Stimulated activated CD8-positive, alpha-beta memory T cell treated with anti-CD3 and anti-CD28 coated beads, Interleukin-7, amount 100 ng/mL, for 48 hours (primary cell): Measurements from ENCODE around the gene ADCK2.
"Not testable (repeated sequence)": the region's sequence is repeated elsewhere in the genome, so short reads cannot be mapped to it uniquely, and the experiment has no call there.

Experiments
- DNase-seq, 2 donors: peaks; one replicate each; pipeline ENCODE4 v3.0.0-alpha.2; 2020; ENCODE audit warnings: low read depth in 1 of 2; ENCODE audit errors: extremely low read depth in 1 of 2

Gene ADCK2

DNA sequence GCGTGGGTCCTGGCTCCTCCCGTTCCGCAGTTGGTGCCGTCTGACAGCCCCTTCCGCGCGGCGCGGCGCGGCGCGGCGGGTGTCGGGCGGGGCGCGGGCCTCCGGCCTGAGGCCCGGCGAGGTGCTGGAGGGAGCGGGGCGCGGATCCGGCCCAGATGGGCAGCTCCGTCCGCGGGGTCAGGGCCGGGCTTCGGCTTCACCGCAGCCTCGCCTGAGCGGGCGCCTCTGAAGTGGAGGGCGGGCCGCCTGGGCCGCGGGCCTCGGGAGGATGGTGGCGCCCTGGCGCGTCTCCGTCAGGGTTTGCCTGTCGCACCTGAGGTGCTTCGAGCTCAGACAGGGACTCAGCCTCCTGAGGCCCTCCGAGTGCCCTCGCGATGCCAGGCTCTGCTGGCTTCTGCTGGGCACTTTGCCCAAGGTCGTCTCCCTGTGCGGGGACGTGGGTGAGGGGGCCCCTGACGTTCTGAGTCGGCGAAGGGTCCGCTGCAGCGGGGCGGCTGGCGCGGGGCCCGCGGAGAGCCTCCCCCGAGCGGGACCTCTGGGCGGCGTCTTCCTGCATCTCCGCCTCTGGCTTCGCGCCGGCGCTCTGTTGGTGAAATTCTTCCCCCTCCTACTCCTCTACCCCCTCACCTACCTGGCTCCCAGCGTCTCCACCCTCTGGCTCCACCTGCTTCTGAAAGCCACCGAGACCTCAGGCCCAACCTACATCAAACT is 473 bp downstream of the ADCK2 start:
- DNase-seq = peak; percentile 22 to 26

DNA sequence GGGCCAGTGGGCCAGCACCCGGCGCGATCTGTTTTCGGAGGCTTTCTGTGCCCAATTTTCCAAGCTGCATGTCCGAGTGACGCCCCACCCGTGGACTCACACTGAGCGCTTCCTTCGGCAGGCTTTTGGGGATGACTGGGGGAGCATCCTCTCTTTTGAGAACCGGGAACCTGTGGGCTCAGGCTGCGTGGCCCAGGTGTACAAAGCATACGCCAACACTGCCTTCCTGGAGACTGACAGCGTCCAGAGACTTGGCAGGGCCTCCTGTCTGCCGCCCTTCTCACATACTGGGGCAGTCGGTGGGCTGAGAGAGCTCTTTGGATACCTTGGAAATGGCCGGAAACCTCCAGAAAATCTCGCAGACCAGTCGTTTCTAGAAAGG is 1.0 kb downstream of the ADCK2 start:
- DNase-seq = no peak

- DNase-seq = no peak
Observed at GRCh38 chr7:140674356-140674800, 1.6 kb downstream of the ADCK2 start.

DNA sequence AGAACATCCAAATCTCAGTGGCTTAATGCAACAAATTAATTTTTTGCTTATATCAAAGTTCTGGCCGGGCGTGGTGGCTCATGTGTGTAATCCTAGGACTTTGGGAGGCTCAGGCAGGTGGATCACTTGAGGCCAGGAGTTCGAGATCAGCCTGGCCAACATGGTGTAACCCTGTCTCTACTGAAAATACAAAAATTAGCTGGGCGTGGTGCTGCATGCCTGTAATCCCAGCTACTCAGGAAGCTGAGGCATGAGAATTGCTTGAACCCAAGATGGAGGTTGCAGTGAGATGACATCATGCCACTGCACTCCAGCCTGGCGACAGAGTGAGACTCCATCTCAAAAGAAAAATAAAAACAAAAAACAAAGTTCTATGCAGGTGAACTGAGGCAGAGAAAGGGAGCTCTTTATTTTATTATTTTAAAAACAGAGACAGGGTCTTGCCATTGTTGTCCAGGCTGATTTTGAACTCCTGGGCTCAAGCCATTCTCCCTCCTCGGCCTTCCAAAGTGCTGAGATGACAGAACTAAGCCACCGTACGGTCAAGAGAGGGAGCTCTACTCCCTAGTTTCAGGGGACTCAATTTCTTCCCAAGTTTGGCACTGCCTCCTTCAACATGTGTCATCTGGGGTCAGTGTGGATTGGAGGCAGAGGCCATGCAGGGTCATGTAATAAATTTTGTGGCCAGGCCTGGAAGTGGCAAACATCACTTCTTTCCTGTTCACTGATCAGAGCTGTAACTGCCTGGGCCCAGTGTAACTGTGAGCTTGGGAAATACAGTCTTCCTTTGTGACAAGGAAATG is 2.4 kb downstream of the ADCK2 start:
- DNase-seq = no peak

- DNase-seq = no peak
Observed at GRCh38 chr7:140675726-140676125, 3.0 kb downstream of the ADCK2 start.

GRCh38 chr7:140676306-140676705 is 3.6 kb downstream of the ADCK2 start:
- no peak for DNase-seq

DNA sequence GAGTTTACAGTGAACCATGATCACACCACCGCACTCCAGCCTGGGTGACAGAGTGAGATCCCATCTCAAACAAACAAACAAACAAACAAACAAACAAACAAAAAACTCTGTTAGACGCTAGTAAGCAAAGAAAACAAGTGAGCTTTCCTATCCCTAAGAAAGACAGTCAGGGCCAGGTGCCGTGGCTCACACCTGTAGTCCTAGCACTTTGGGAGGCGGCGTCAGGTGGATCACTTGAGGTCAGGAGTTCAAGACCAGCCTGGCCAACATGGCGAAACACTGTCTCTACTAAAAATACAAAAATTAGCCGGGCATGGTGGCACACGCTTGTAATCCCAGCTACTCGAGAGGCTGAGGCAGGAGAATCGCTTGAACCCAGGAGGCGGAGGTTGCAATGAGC is 4.2 kb downstream of the ADCK2 start:
- not testable (repeated sequence) for DNase-seq

DNA sequence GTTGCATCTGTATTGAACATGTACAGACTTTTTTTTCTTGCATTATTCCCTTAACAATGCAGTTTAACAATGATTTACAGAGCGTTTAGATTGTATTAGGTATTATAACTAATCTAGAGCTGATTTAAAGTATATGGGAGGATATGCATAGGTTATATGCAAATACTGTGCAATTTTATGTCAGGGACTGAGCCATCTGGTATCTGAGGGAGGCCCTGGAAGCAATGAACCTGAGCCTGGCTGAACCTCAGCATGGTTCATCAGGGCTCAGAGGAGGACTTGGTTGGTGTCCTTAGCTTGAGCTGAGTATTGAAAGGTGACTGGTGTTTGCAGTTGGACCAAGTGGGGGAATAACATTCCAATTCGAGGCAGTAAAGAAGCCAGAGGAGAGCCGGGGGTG is 4.8 kb downstream of the ADCK2 start:
- no peak for DNase-seq

GRCh38 chr7:140678081-140678815 is 5.5 kb downstream of the ADCK2 start:
- DNase-seq = no peak

- no peak for DNase-seq
Observed at GRCh38 chr7:140678816-140679130, 6.0 kb downstream of the ADCK2 start.

DNA sequence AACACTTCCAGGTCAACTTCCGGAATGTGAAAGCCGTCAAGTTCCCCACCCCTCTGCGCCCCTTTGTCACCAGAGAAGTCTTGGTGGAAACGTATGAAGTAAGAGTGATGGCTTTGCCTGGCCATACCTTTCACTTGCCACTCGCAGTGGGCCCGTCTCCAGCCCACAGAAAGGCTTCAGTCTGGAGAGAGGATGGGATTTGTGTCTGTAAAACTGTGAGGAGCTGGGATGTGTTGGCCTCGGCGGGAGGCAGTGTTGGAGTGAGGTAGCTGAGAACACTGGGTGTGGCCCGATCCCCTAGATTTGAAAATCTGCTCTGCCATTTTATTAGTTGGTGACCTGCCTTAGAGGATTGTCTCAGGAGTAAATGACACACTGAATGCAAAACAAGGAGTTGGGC is 6.4 kb downstream of the ADCK2 start:
- no peak for DNase-seq

DNA sequence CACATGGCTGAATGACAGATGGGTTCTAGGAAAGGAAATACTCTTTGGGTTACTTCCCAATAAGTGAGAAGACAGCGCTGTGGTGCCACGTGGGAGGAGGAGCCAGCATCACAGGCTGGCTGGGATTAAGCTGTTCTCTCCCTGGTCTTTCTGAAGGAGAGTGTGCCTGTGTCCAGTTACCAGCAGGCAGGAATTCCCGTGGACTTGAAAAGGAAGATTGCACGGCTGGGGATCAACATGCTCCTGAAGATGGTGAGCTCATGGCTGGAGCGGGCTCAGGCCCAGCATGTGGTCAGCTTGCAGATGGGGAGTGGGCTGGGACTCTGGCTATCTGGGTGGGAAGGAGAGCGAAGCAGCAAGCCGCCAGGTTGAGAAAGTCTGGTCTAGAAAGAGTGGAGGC is 8.1 kb downstream of the ADCK2 start:
- no peak for DNase-seq

DNA sequence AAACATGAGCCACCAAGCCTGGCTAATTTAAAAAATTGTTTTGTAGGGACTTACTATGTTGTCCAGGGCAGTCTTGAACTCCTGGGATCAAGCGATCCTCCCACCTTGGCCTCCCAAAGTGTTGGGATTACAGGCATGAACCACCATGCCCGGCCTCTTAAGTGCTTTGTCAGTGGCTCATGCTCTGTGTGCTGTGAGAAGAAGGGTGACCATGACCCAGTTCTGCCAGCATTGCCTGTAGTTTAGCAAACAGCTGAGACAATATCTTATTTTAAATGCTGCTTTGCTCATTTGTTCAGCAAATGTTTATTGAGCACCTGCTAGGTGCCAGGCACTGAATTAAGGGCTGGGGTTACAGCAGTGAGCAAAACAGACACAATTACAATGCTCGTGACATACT is 9.0 kb downstream of the ADCK2 start:
- DNase-seq = no peak

DNA sequence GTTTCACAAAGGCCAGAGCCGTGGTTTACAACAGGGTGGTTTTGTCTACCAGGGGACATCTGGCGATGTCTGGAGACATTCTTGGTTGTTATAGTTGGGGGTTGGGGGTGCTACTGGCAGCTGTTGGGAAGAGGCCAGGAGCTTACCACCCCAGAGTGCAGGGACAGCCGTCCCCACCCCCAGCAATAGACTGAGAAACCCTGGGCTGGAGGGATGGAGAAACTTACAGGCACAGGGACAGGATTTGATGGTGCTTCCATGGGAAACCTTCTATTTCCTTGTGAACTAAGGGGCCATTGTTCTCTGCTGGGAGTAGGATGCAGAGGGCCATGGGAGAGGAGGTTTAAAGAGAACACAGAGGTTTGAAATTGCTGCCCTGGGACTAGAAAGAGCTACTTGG is 10.9 kb downstream of the ADCK2 start:
- DNase-seq = no peak

- DNase-seq = no peak
Observed at GRCh38 chr7:140684066-140684950, 11.6 kb downstream of the ADCK2 start.

- DNase-seq = no peak
Observed at GRCh38 chr7:140685407-140686087, 12.8 kb downstream of the ADCK2 start.

GRCh38 chr7:140686921-140687320 is 14.2 kb downstream of the ADCK2 start:
- no peak for DNase-seq

DNA sequence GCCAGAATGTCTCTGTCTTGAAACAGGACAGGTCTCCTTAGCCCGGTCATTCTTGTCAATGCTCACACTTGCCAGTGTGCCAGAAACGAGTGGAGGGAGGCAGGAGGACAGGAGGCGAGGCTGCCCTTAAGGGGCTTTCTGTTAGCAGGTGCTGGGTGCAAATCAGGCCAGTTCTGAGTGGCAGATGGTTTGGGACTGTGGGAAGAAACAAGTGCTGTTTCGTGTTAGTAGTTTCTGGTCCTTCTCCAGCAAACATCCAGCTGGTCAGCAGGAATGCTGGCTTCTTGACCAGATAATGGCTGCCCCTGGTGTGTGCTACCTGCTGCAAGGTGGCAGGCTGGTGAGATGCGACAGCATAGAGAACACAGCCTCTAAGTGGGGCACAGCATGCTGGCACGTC is 15.6 kb downstream of the ADCK2 start:
- DNase-seq = no peak

GRCh38 chr7:140689199-140690152 is 16.7 kb downstream of the ADCK2 start:
- no peak for DNase-seq
